HG02678 (cell line): ENCODE results near the gene CADM4.
"Not testable (repeated sequence)": the region's sequence is repeated elsewhere in the genome, so short reads cannot be mapped to it uniquely, and the experiment has no call there.

ENCODE experiments used
- ATAC-seq: cut with Tn5 transposase; IDR thresholded peaks from one replicate; pipeline ENCODE4 v1.9.1; 2021; ENCODE audit warnings: mild to moderate bottlenecking, moderate library complexity; ENCODE audit not compliant: unreplicated experiment

The CADM4 gene

GRCh38 chr19:43610493-43610892, 29.2 kb downstream of the CADM4 start:
- no peak for ATAC-seq

- ATAC-seq, result no peak
These were observed 29.8 kb downstream of the CADM4 start for GRCh38 chr19:43609872-43610271.

GRCh38 chr19:43607238-43608205, 32.1 kb downstream of the CADM4 start:
- no peak for ATAC-seq

- ATAC-seq, result no peak
These were observed 33.0 kb downstream of the CADM4 start for GRCh38 chr19:43606569-43607229.

- no peak for ATAC-seq
These were observed 33.6 kb downstream of the CADM4 start for GRCh38 chr19:43605875-43606568.

GRCh38 chr19:43600326-43600725, 39.3 kb downstream of the CADM4 start:
- ATAC-seq, result not testable (repeated sequence)

- no peak for ATAC-seq
These were observed 39.9 kb downstream of the CADM4 start for GRCh38 chr19:43599635-43600295.

GRCh38 chr19:43598445-43599240, 41.0 kb downstream of the CADM4 start:
- no peak for ATAC-seq

GRCh38 chr19:43597876-43598275, 41.8 kb downstream of the CADM4 start:
- ATAC-seq, result no peak

- no peak for ATAC-seq
These were observed 42.7 kb downstream of the CADM4 start for GRCh38 chr19:43596842-43597461.

- peak; percentile 85 for ATAC-seq
These were observed 43.4 kb downstream of the CADM4 start, which contains the start of the genes IRGQ and ZNF576 for GRCh38 chr19:43595999-43596841. TSS of gene IRGQ (minus strand) at chr19:43596134. CDS start at chr19:43595338, 796 bp downstream. TSS of gene ZNF576 (plus strand) at chr19:43596595. CDS start at chr19:43597109, 514 bp downstream.

- peak; percentile 1 for ATAC-seq
These were observed 44.0 kb downstream of the CADM4 start for GRCh38 chr19:43595605-43595998.

- no peak for ATAC-seq
These were observed 44.7 kb downstream of the CADM4 start for GRCh38 chr19:43594710-43595604.

GRCh38 chr19:43594081-43594697, 45.5 kb downstream of the CADM4 start:
- no peak for ATAC-seq

GRCh38 chr19:43592800-43593350, 46.8 kb downstream of the CADM4 start:
- ATAC-seq, result no peak

- ATAC-seq, result no peak
These were observed 47.5 kb downstream of the CADM4 start for GRCh38 chr19:43591904-43592772.
